Transverse colon (tissue), 4 donors: ENCODE results near the gene ARL4C.

Source experiments
- EP300 ChIP-seq: sonication (generic); formaldehyde crosslinking; IDR thresholded peaks from one replicate; pipeline ENCODE4 v1.6.1; 2017; ENCODE audit warnings: antibody characterized with exemption, low read depth
- POLR2A ChIP-seq: fragments of 450-650 bp; IDR thresholded peaks from one replicate; pipeline ENCODE4 v1.6.1; 2016; ENCODE audit warnings: antibody characterized with exemption, mild to moderate bottlenecking, moderate library complexity
- POLR2AphosphoS5 ChIP-seq, 3 donors: sonication (generic); formaldehyde crosslinking; IDR thresholded peaks; one replicate each; pipeline ENCODE4 v1.6.1; 2016; ENCODE audit warnings: antibody characterized with exemption in 3 of 3
- TF ChIP-seq, protein P1 (sequence below), 5 experiments: fragments of 200-600 bp in 3 of 5; fragments of 450-650 bp in 2 of 5; sonication (generic) in 3 of 5; IDR thresholded peaks; 1 replicate in 2 of 5; 2 replicates in 3 of 5; pipeline ENCODE4 v1.5.1; 2016 to 2017; ENCODE audit warnings: antibody characterized with exemption in 5 of 5, inconsistent platforms in 3 of 5, mild to moderate bottlenecking in 2 of 5, moderate library complexity in 1 of 5

DNA sequence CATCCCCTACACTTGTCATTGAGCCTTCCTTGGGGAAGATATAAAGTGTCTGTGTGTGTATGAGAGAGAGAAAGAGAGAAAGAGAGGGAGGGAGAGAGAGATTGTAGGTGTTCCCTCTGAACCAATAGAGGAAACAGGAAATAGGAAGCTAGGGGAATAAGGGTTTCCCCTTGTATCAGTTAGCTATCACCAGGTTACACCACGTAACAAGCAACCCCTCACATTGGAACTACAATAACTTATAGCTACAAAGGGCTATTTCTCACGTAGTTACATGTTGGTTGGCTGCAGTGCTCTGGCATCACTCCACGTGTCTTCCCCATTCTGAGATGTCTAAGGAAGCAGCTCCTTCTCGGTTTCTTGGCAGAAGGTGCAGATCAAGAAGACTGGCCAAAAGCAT, 41.0 kb upstream of the ARL4C start:
- TF ChIP-seq, protein P1, sequence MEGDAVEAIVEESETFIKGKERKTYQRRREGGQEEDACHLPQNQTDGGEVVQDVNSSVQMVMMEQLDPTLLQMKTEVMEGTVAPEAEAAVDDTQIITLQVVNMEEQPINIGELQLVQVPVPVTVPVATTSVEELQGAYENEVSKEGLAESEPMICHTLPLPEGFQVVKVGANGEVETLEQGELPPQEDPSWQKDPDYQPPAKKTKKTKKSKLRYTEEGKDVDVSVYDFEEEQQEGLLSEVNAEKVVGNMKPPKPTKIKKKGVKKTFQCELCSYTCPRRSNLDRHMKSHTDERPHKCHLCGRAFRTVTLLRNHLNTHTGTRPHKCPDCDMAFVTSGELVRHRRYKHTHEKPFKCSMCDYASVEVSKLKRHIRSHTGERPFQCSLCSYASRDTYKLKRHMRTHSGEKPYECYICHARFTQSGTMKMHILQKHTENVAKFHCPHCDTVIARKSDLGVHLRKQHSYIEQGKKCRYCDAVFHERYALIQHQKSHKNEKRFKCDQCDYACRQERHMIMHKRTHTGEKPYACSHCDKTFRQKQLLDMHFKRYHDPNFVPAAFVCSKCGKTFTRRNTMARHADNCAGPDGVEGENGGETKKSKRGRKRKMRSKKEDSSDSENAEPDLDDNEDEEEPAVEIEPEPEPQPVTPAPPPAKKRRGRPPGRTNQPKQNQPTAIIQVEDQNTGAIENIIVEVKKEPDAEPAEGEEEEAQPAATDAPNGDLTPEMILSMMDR (IDR thresholded peaks at IDR 0.05): no peak
- TF ChIP-seq POLR2AphosphoS5 (IDR thresholded peaks at IDR 0.05) (no peak), POLR2A (no peak), EP300 (no peak)
